GM12872 (cell line): ENCODE results near the gene CFAP99.

Experiments used
- CTCF ChIP-seq: IDR thresholded peaks from 3 replicates; pipeline ENCODE4 v1.5.1; 2011; ENCODE audit warnings: low read depth, mild to moderate bottlenecking, low read length, moderate library complexity; ENCODE audit not compliant: insufficient read depth

Gene CFAP99

GRCh38 chr4:2418650-2419571, at the start of gene CFAP99:
Gene CFAP99, plus strand, starts transcription at chr4:2418955.
- TF ChIP-seq CTCF, result 0 out of 3 replicates have a peak, but pooled peaks have one; percentile 6

- TF ChIP-seq CTCF, result no peak
Observed at GRCh38 chr4:2370597-2371320, 48.0 kb upstream of the CFAP99 start.

- TF ChIP-seq CTCF, result no peak
Observed at GRCh38 chr4:2371765-2372487, 46.8 kb upstream of the CFAP99 start.

- TF ChIP-seq CTCF, result no peak
Observed at GRCh38 chr4:2372488-2373030, 46.2 kb upstream of the CFAP99 start.

- TF ChIP-seq CTCF, result no peak
Observed at GRCh38 chr4:2373532-2373931, 45.2 kb upstream of the CFAP99 start.

GRCh38 chr4:2375427-2375826, 43.3 kb upstream of the CFAP99 start:
- no peak for TF ChIP-seq CTCF
